ENCODE measurements around the gene IFNL2. TPM values are rescaled to one million over a fixed set of nuclear protein-coding genes. Genes with fewer than 3 reads are reported as not detected.
A peak's percentile ranks its signal among the peaks of the same experiment; 100 is the strongest.

IFNL2 gene
- total RNA-seq, 1 donor from 2014 or later, result not detected

- no peak for DNase-seq (ENCODE audit: low read depth)
- peaks cover 16% of the 10 kb centered on the region for H3K27me3 ChIP-seq (ENCODE audit: control insufficient read depth, insufficient read depth, low read length)
- no peak for TF ChIP-seq CTCF (IDR thresholded peaks at IDR 0.05; ENCODE audit: insufficient read depth, low read length, severe bottlenecking)
- H3K4me3 ChIP-seq (ENCODE audit: low read depth, low read length), result no peak overlapping the region
- no peak for FAIRE-seq
- H3K36me3 ChIP-seq (ENCODE audit: control insufficient read depth, insufficient read depth, low read length), result no peaks in the 10 kb centered on the region
Measured at GRCh38 chr19:39252458-39252857, 15.7 kb upstream of the IFNL2 start.

- peaks cover 6% of the 10 kb centered on the region for H3K27me3 ChIP-seq (ENCODE audit: control insufficient read depth, insufficient read depth, low read length)
- DNase-seq (ENCODE audit: low read depth) (no peak), FAIRE-seq (peak; percentile 47)
- H3K36me3 ChIP-seq (ENCODE audit: control insufficient read depth, insufficient read depth, low read length), result no peaks in the 10 kb centered on the region
- TF ChIP-seq CTCF (IDR thresholded peaks at IDR 0.05; ENCODE audit: insufficient read depth, low read length, severe bottlenecking), result no peak
- no peak overlapping the region for H3K4me3 ChIP-seq (ENCODE audit: low read depth, low read length)
Measured at GRCh38 chr19:39253374-39254149, 14.6 kb upstream of the IFNL2 start.

- TF ChIP-seq CTCF (IDR thresholded peaks at IDR 0.05; ENCODE audit: insufficient read depth, low read length, severe bottlenecking), result no peak
Measured at GRCh38 chr19:39254531-39255345, 13.5 kb upstream of the IFNL2 start.

GRCh38 chr19:39257227-39257626, 11.0 kb upstream of the IFNL2 start:
- Histone ChIP-seq H3K36me3 (ENCODE audit: control insufficient read depth, insufficient read depth, low read length) (no peaks in the 10 kb centered on the region), H3K27me3 (ENCODE audit: control insufficient read depth, insufficient read depth, low read length) (peaks cover 4% of the 10 kb centered on the region), H3K4me3 (ENCODE audit: low read depth, low read length) (no peak overlapping the region)
- TF ChIP-seq CTCF (IDR thresholded peaks at IDR 0.05; ENCODE audit: insufficient read depth, low read length, severe bottlenecking), result no peak
- FAIRE-seq, result no peak
- no peak for DNase-seq (ENCODE audit: low read depth)

More at GRCh38 chr19:39254531-39255345, 13.5 kb upstream of the IFNL2 start:
- FAIRE-seq (no peak), DNase-seq (ENCODE audit: low read depth) (no peak)
- Histone ChIP-seq H3K4me3 (ENCODE audit: low read depth, low read length) (no peak overlapping the region), H3K36me3 (ENCODE audit: control insufficient read depth, insufficient read depth, low read length) (no peaks in the 10 kb centered on the region), H3K27me3 (ENCODE audit: control insufficient read depth, insufficient read depth, low read length) (peaks cover 1% of the 10 kb centered on the region)

GRCh38 chr19:39261704-39262103, 6.5 kb upstream of the IFNL2 start:
- no peak for FAIRE-seq

More at GRCh38 chr19:39261704-39262103, 6.5 kb upstream of the IFNL2 start:
- Histone ChIP-seq H3K4me3 (ENCODE audit: low read depth, low read length) (no peak overlapping the region), H3K27me3 (ENCODE audit: control insufficient read depth, insufficient read depth, low read length) (peaks cover 33% of the 10 kb centered on the region), H3K36me3 (ENCODE audit: control insufficient read depth, insufficient read depth, low read length) (no peaks in the 10 kb centered on the region)
- no peak for TF ChIP-seq CTCF (IDR thresholded peaks at IDR 0.05; ENCODE audit: insufficient read depth, low read length, severe bottlenecking)
- no peak for DNase-seq (ENCODE audit: low read depth)

All from bronchial epithelial cell (primary cell).